KG1 (cell line): ENCODE results near the gene FOXO3.
"Not testable (repeated sequence)": the region's sequence is repeated elsewhere in the genome, so short reads cannot be mapped to it uniquely, and the experiment has no call there.

Experiments used
- DNase-seq: peaks from one replicate; lab custom pipeline; 2025; lab: John Stamatoyannopoulos, UW

The FOXO3 gene

DNA sequence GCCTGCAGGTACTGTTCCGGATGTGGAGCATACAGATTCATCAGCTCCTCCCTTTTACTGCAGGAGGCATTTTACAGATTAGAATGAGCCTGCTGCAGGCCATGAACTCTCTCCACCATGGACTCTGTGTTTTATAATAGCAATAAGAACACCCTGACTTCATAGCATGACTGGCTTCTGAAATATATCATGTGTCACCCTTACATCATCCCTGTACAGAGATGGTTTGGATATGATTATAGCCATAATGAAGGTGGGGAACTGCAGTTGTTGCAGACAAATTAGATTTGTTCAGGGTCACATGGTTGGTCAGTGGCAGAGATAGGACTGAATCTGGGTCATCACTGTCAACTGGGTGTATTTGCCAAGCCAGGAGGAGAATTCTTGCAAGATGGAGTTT, 100.7 kb downstream of the FOXO3 start:
- DNase-seq = no peak

DNA sequence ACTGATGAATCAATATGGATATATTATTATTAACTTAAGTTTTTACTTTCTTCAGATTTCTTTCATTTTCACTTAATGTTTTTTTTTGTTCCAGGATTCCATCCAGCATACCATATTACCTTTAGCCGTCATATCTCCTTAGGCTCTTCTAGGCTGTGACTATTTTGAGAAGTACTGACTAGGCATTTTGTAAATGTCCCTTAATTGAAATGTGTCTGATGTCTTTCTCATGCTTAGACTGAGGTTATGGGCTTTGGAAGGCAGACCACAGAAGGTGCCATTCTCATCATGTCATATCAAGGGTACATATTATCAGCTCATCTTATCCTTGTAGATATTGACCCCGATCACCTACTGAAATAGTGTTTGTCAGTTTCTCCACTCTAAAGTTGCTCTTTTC, 101.3 kb downstream of the FOXO3 start:
- no peak for DNase-seq

DNA sequence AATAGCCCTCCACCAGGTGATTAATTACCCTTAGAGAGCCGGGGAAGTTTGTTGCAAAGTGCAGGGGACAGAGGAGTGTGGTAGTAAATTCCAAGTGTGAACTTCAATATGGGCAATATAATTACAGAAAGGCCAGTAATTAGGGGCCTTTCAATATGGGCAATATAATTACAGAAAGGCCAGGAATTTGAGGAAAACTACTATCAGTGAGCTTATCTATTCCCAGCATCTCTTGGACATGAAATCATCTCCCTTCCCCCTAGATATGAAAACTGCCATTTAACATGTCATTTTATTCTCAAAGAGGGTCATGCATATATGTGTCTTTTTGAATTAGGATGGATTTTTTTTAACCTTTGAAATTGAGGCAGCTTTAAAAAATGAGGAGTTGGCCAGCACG, 102.0 kb downstream of the FOXO3 start:
- DNase-seq = no peak

DNA sequence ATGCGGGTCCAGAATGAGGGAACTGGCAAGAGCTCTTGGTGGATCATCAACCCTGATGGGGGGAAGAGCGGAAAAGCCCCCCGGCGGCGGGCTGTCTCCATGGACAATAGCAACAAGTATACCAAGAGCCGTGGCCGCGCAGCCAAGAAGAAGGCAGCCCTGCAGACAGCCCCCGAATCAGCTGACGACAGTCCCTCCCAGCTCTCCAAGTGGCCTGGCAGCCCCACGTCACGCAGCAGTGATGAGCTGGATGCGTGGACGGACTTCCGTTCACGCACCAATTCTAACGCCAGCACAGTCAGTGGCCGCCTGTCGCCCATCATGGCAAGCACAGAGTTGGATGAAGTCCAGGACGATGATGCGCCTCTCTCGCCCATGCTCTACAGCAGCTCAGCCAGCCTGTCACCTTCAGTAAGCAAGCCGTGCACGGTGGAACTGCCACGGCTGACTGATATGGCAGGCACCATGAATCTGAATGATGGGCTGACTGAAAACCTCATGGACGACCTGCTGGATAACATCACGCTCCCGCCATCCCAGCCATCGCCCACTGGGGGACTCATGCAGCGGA, 102.9 kb downstream of the FOXO3 start:
- DNase-seq = not testable (repeated sequence)

DNA sequence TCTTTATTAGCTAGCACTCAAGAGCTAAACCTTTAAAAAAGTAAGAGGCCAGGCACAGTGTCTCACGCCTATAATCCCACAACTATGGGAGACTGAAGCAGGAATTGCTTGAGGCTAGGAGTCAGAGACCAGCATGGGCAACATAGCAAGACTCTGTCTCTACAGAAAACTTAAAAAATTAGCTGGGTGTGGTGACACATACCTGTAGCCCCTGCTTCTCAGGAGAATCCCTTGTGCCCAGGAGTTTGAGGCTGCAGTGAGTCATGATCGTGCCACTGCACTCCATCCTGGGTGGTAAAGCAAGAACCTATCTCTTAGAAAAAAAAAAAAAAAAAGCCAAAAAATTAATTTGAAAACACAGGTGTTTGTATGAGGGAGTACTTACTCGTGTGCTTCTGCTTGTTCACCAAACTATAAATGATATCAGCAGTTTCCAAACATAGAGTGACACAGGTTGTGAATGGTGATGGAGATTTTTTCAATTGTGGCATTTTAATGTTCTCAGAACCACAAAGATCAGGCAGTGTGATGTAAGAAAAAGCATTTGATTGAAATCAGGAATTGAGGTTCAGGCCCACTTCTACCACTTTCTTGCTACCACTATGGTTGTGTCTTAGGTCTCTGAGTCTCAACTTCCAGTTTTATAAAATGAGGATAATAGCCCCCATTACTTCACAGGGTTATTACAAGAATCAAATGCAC, 104.9 kb downstream of the FOXO3 start:
- no peak for DNase-seq

DNA sequence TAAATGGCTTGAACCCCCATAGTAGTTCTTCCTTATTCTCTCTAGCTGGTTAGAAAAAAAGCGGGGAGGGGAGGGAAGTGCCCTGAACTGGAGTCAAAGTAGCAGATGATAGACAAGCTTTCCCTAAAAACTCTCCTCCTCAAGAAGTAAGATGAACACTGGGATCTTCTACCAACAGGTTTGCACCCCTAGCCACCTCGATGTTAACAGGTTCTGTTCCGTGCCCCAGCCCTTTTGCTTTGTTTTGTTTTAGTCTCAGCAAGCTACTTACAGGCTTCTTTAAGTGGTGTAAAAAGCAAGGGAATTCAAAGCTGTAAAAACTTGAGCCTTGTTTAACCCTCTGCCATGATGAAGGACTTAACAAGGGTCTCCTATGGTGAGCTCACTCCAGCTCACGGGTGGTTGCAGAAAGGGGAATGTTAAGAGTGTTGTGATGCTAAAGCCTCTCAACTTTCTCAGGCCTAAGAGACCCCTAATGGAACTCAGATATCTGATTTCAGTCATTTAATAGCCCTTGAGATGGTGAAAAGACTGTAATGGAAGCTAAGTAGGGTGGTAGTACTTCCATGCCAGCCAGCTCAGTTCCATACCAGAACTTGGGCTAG, 106.0 kb downstream of the FOXO3 start:
- no peak for DNase-seq

DNA sequence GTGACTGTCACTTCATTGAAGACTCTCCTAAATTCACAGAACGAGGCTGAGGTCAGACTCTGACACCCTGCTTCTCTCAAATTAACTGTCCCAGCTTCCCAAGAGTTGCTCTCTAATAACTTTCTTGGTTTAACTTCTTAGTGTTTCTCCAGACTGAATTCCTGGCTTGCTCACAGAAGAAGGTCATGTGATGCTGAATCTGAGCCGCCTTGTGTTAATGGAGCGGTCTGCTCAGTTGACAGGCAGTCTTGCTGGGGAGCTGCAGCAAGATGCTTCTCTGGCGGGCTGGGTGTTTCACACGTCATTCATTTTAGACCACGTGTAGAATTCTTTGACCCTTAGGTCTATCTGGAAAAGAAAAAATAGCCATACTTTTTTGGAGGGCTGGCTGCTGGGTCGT, 107.3 kb downstream of the FOXO3 start:
- DNase-seq = no peak

DNA sequence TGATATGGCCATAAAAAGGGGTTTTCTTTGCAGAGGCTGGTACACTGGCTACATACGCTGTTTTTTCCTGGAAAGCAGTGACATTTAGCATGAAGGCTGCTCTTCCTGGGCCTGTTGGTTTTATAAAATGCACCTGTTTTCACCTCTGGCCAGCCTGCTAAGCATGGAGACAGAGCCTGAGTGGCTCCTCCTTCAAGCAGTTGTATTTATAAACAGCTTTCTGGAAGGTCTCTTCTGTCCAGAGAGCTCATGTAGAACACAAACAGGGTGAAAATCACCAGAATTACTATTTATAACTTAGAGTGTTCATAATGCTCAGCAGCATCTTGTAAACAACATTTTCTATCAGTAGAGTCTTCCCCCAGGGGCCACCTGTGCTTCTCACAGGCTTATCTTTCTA, 109.0 kb downstream of the FOXO3 start:
- no peak for DNase-seq

DNA sequence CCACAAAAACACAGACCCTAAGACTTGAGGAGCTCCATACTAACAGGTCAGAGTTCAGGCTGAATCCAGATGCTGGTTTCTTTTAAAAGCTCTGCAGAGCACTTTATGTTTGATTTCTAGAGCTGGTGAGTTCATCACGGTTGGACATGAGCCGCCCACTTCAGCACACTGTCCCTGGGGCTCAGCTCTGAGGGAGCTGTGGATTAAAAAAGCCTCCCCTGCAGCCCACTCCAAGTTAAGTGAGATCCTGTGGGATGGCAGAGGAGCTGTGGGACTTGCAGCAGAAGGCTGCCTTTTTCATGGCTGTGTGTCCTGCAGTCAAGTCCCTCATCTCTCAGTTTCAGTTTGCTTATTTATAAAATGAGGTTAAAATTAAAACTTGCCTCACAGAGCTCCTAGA, 110.5 kb downstream of the FOXO3 start:
- DNase-seq = no peak

DNA sequence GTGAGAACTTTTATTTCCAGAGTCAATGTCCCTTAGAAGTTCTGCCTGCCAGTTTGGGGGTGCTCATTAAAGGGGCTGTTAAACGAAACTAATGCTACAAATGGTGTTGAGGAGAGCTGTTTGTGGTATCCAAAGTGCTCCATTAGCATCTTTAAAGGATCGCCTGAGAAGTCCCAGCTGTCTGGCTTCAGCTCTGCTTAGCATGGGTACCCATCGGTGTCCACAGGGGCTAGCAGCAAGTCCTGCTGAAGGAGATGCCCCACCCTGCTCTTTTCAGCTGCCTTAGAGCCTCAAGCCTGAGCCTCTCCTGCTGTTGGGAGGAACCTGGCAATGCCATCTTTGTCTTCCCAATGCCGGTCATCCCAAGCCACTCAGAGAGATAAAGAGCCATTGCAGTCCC, 111.1 kb downstream of the FOXO3 start:
- no peak for DNase-seq

DNA sequence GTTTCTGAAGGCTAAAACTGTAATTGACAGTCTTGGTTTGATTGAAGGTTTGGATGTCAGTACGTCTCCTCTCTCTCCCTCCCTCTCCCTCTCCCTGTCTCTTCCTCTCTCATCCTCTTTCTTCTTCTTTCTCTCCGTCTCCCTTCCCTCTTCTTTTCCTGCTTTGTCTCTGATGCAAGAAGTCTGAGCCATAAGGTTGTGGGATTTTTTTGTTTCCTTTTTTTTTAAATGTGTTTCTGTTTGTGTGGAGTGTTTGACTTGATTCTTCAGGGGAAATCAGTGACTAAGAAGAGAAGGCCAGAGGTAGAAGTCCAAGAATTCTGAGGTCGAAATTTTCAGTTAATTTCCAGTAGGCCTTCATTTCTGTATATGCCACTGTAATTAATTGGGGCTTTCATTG, 111.9 kb downstream of the FOXO3 start:
- no peak for DNase-seq

DNA sequence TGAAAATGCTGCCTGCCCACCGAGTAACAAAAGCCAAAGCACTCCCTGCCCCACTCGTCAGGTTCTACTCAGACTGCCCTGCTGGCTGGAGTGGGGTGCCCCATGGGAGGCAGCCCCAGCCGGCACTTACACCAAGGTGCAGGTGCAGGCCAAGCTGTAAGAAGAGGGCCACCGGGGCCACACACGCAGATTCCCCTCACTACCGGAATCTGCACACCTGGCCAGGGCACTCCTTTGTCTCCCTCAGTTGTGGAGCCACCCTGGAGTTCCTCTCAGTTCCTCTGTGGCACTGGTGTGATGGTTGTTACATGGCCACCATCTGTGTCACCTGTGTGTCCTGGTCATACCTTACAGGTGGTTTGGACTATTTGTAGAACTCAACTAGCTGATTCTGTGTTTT, 112.4 kb downstream of the FOXO3 start:
- no peak for DNase-seq

DNA sequence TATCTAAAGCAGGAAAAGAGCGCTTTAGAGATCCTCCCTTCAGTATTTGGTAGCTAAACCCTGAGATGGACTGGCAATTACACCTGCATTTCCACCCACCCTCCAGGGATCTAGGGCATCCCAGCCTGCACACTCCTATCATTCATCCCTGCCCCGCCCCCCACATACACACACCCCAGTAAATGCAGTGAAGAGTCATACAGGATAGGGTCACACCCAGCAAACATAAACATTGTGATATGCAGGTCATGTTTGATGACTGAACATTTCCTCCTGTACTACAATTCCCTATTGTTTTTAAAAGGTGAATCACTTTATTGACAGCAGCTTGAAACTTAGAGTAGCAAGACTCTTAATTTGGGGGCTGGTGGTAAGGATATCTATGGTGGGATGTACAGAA, 112.9 kb downstream of the FOXO3 start:
- no peak for DNase-seq

DNA sequence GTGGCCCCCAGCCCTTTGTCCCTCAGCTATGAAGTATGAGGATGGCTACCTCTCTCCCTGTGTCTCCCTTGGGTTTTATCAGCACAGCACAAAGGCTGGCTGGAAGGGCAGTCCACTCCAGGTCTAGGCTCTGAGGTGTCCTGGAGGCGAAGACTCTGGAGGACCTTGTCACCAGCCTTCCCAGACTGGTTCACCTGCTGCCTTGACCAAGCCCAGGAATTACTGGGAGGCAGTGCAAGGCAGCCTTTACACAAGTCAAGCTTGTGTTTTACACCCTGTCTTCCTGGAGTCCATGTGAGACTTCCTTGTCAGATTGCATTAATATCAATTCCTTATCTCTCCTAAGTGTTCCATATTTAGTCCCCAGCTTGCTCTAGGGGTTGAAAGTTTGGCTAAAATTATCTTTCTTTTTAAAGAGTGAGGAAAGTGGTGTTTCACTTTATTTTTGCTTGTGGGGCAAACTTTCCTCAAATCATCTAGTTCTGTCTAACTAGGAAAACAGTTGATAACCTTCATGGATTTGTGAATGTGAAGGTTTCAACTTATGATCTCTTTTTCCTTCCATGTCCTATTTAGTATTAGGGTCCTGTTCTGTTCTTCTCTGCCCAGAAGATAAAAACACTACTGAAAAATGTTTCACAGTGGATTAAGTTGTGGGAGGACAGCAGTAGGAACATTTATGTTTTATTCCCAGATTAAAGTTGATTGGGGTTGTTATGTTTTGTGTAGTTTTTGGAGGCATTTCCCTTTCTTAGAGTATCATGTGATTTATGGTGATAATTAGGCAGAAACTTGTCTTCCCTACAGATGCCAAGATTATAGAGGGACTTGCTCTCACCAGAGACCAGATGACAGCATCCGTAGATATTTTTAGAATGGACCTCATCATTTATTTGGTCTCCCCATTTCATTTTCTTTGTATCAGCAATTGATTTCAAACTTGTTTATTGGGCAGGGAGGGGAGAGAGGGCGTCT, 114.8 kb downstream of the FOXO3 start:
- DNase-seq = no peak

DNA sequence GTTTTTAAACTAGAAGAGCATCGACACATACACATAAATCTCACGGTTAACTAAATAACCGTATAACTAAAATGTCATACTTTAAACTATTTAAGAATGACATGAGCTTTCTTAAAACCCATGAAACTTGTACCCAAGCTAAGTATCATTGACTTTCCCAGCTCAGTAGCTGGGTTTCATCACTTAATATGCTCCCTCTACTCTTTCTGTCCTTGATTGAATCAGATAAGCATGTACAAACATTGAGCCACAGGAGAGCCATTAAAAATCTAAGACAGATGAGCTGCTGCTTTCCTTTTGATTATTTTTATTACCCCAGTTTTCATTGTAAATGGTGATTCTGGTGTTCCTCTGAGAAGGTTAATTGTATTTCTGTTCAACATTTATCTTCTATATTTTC, 115.8 kb downstream of the FOXO3 start:
- DNase-seq = no peak

DNA sequence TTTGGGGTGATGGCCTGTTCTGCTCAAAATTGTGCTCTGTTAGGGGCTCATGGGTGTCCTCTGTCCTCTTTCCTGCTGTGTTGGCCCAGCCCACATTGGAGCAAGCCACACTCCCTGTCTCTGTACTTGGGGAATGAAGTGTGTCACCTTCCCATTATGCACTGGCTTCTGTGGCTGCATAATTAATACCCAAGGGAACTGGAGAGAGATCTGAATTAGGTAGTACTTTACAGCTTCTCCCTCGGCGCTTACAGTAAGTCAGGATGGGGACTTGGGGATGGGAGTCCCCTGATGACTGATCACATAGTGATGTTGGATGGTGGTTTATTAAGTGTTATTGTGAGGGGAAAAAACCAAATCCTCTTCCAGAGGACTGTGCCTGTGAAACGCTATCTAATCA, 116.6 kb downstream of the FOXO3 start:
- no peak for DNase-seq

DNA sequence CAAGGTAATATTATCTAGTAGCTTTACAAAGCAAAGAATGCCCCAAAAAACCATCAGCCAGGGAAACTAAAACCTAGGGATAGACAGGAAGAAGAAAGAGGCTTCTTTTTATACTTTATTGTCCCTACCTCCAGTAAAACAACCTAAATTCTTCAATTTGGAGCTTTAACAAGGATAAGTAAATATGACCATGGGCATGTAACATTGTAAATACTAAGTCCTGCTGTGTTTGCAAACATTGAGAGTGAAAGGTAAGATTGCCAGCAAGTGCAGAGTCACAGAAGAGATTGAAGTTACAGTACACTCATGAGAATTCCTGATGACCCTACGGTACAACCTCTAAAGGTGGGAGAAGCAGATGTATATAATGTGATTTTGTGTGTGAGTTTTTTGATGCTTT, 117.2 kb downstream of the FOXO3 start:
- DNase-seq = no peak

DNA sequence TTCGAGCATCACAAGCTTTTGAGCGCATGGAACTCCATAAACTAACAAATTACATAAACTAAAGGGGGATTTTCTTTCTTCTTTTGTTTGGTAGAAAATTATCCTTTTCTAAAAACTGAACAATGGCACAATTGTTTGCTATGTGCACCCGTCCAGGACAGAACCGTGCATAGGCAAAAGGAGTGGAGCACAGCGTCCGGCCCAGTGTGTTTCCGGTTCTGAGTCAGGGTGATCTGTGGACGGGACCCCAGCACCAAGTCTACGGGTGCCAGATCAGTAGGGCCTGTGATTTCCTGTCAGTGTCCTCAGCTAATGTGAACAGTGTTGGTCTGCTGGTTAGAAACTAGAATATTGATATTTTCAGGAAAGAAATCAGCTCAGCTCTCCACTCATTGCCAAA, 119.6 kb downstream of the FOXO3 start:
- not testable (repeated sequence) for DNase-seq

DNA sequence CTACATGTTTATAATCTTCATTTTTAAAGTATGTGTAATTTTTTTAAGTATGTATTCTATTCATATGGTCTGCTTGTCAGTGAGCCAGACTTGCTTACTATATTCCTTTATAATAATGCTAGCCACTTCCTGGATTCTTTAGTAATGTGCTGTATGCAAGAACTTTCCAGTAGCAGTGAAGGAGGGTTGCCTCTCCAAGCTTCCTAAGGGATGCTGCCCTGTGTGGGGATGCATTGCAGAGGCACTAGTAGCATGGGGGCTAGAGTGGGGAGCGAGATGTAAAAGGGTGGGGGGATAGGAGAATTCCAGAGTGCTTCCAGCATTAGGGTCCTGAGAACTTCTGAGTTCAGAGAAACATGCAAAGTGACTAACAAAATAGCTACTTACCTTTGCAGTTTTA, 121.0 kb downstream of the FOXO3 start:
- DNase-seq = not testable (repeated sequence)

DNA sequence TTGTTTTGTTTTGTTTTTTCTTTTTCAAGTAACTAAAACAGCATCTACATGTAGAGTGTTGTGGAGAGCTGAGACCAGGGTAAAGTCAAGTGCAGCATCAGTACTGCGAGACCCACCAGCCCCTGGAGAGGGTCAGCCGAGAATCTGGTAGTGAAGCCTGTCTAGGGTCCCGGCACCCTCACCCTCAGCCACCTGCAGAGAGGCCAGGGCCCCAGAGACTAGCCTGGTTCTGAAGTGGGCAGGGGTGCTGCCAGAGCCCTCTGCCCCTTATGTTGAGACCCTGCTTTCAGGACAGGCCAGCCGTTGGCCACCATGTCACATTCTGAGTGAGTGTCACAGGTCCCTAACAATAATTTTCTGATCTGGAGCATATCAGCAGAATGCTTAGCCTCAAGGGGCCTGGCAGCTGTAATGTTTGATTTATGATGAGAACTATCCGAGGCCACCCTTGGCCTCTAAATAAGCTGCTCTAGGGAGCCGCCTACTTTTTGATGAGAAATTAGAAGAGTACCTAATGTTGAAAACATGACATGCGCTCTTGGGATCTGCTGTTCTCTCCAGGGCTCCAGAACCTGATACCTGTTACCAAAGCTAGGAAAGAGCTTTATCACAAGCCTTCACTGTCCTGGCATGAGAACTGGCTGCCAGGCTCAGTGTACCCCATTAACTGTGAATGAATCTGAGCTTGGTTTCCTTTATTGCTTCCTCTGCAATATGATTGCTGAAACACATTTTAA, 121.8 kb downstream of the FOXO3 start:
- not testable (repeated sequence) for DNase-seq

DNA sequence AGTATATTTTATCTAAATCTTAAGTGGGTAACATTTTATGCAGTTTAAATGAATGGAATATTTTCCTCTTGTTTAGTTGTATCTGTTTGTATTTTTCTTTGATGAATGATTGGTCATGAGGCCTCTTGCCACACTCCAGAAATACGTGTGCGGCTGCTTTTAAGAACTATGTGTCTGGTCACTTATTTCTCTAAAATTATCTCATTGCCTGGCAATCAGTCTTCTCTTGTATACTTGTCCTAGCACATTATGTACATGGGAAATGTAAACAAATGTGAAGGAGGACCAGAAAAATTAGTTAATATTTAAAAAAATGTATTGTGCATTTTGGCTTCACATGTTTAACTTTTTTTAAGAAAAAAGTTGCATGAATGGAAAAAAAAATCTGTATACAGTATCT, 123.3 kb downstream of the FOXO3 start:
- not testable (repeated sequence) for DNase-seq

DNA sequence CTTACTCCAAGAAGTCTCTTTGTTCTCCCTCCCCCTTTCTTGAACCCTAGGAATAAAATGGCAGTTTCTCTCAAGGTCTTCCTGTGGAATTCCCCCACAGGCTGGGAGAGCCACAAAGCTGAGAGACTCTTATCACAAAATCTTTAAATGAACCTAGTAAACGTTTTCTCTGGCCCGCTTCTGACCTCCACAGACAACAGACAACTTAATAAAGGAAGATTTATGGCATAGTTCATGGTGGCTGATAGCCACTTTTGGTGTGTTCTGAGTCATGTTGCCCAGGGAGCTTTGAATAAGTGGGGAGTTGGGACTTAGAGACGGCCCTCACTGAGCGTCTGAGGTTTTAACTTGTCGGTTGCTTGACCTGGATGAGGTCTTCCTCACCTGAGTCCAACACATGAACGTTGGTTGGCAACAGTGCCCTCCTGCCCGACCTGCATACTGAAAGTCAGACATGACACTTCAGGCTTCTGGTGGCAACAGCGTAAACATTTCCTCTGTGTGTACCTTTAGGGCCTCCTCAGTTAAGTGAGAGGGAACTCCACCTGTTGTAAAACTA, 124.1 kb downstream of the FOXO3 start:
- no peak for DNase-seq
